SIG-M5 treated with dmso at 0.1 percent for 504 hours (cell line): ENCODE results near the gene EFCAB6.
A peak's percentile ranks its signal among the peaks of the same experiment; 100 is the strongest.

Source experiments
- DNase-seq: peaks from one replicate; lab custom pipeline; 2025; ENCODE audit not compliant: unreplicated experiment; lab: John Stamatoyannopoulos, UW

Gene EFCAB6

DNA sequence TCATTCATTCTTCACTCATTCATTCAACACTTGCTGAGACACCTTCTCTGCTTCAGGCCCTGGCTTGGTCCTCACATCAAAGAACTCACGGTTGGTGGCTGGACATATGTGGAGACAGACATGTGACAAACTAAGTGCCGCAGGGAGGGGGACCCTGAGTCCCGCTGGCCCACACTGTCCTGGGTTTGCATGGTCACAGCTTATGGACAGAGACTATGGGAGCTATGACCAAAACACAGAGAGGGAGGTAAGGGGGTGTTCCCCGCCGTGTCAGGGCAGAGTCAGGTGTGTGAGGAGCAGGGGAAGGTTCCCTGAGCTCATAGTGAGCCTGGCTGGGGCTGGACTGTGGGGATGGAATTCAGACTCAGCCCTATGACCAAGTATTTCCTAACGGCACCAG, 277.2 kb downstream of the EFCAB6 start:
- no peak for DNase-seq

DNA sequence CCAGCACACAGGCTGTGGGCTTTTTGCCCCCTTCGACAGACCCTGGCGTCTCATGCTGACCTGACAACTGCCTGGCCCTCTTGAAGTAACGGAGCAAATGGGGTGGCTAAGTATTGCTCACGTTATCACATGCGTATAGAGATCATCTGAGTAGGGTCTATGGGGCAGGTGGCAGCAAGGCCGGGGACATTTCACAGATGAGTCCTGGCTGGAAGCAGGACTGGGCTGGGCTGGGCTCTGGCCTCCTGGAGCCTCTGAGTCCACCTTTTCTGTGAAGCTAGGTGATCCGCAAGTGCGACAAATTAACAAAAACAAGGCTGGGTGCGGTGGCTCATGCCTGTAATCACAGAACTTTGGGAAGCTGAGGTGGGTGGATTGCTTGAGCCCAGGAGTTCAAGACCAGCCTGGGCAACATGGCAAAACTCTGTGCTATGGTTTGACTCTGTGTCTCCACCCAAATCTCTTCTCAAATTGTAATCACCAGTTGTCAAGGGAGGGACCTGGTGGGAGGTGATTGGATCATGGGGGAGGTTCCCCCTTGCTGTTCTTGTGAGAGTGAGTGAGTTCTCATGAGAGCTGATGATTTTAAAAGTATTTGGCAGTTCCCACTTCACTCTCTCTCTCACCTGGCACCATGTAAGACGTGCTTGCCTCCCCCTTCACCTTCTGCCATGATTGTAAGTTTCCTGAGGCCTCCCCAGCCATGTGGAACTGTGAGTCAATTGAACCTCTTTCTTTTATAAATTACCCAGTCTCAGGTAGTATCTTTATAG, 278.3 kb downstream of the EFCAB6 start:
- DNase-seq, result no peak

GRCh38 chr22:43533156-43533530, 279.0 kb downstream of the EFCAB6 start:
- DNase-seq, result no peak

DNA sequence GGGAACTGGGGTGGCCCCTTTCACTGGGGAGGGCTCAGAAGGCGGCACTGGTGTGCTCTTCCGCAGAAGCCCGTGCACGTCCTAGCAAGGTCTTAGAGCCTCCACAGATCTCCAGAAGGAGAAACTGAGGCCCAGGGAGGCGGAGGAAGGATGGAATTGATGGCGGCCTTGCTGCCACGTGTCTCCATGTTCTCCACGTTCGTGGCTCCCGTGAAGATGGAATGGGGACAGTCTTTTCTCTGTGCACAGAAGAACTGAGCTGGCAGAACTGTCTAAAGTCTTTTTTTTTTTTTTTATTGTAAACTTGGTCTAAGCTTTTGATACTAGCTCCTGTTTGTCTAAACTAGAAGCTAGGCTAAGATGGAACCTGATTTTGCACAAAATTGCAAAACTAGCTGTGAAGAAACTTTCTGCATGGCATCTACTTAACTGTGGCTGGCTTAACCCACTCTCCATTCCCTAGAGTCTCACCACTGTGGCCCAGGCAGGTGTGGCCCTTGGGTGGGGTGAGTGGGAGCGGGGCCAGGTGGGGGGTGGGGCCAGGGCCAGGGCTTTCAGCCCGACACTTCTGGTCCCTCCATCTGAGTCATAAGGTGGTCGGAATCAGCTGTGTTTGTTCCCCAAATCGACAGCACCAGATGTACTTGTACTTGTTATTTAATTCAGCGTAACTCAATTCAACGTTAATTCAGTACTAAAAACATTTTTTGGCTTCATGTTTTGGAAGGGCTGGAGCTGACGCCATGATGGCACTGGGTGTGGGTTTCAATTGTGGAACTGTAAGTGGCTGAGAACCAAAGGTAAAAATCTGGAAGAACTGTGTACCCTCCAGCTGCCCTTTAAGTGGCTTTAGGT, 279.6 kb downstream of the EFCAB6 start:
- no peak for DNase-seq

DNA sequence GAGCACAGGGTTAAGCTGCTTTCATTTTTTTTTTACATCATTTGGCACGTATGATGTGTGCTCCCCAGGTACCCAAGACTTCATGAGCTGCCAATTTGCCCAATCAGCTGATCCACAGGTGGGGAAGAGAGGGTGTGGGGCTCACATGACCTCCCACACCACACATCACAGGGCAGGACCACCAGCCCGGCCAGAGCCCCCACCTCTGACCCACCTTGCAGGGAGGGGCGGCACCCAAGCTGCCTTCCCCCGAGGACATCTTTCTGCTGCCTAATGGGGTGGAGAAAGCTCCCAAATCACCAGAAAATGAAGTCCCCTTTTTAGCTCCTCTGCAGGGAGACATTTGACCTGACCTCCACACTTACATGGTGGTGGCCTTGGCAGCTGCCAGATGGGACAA, 280.5 kb downstream of the EFCAB6 start:
- no peak for DNase-seq

- DNase-seq, result no peak
Measured at GRCh38 chr22:43530349-43531201, 281.5 kb downstream of the EFCAB6 start.

DNA sequence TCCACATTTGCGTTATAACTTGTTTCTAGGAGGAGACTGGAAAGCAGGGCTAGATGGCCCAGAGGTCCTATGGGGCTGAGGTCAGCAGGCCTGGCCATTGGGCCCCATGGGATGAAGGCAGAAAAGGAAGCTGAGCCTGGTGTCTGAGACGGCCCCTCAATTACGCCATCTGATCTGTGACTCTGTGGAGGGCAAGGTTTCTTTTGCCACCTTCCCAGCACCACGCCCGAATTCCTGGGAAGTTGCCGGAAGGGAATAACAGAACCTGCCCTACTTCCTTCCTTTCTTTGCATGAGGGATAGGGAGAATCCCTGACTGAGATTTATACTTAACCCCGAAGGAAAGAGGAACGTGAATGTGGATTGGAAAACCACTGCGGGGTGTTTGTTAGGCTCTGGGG, 282.2 kb downstream of the EFCAB6 start:
- no peak for DNase-seq

GRCh38 chr22:43529461-43529860, 282.6 kb downstream of the EFCAB6 start:
- no peak for DNase-seq

GRCh38 chr22:43528601-43529360, 283.3 kb downstream of the EFCAB6 start:
- DNase-seq, result no peak

GRCh38 chr22:43526946-43527345, 285.2 kb downstream of the EFCAB6 start:
- DNase-seq, result no peak

- DNase-seq, result no peak
Measured at GRCh38 chr22:43526117-43526655, 285.9 kb downstream of the EFCAB6 start.

- DNase-seq, result peak; percentile 3
Measured at GRCh38 chr22:43521716-43522115, 290.4 kb downstream of the EFCAB6 start.

DNA sequence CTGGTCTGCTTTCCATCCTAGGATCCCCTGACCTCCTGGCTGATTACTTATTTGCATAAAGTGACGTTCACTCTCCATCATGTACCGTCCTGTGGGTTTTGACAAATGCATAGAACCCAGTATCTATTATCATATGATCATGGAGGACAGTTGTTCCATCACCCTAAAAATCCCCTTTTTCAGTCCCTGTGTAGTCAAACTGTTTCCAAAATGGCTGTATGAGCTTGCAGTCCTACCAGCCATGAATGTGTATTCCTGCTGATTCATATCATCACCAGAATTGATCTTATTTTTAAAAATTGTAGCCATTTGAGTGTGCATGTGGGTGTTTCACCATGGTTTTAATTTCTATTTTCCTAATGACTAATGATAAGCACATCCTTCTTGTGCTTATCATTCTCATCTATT, 291.5 kb downstream of the EFCAB6 start:
- no peak for DNase-seq

DNA sequence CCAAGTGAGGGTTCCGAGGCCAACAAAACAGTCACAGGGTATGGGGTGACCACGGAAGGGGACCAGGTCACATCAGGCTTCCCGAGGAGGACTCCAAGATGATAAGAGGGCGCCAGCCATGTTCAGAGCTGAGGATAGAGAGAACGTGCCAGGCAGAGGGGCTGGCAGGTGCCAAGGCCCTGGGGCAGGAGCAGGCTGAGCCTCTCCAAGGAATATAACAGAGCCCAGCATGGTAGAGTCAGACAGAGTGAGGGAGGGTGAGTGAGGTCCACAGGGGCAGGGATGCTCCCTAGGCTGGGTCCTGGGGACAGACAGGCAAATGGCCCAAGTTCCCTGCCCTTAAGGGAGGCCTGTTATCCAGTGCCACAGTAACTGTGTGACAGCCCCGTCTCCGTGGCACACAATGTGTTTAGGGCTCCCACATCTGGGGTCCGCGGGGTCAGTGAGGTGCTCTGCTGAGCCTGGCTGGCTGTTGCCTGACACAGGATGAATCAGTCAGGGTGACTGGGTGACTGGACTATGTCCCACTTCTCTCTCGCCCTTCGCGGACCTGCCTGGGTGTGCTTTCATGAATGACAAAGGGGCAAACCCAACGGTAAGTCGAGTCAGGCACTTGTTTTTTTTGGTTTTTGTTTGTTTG, 295.0 kb downstream of the EFCAB6 start:
- DNase-seq, result no peak

DNA sequence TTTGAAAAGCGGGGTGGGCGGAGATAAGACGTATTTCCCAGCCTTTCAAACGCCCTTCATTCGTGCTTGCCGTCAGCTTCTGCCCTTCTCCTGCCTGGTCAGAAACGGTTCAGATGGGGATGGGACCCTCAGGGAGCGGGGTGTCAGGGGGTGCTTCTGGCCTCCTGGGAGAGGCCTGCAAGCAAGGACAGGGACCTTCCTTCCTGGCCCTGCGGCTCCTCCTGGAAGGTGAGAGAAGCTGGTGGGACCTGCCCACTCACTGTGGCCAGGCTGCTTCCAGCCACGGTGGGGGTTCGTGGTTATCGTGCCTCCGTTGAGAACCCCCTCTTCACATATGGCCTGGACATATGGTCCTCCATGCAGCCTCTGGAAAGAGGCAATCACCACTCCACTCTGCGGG, 295.7 kb downstream of the EFCAB6 start:
- DNase-seq, result no peak

GRCh38 chr22:43515902-43516301, 296.2 kb downstream of the EFCAB6 start:
- no peak for DNase-seq

DNA sequence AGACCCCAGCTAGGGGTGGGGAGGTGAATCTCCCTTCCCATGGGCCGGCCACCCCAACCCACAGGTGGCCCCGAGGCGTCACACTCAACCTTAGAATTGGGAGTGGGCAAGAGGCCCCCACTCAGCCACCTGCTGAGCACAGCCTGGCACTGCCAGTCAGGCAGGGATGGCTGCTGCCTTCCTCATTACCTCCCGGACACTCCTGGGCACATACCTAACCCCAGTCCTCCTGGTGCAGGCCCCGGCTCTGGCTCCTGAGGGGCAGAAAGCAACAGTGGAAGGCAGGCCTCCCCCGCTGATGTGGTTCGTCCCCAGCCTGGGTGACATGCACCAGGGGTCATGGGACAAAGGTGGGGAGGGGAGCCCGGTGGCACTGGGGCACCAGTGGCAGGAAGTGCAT, 296.7 kb downstream of the EFCAB6 start:
- no peak for DNase-seq

- no peak for DNase-seq
Measured at GRCh38 chr22:43514476-43515157, 297.5 kb downstream of the EFCAB6 start.

- DNase-seq, result no peak
Measured at GRCh38 chr22:43512279-43512678, 299.8 kb downstream of the EFCAB6 start.
